HCT116 (cell line): ENCODE results near the gene LMOD1.

Experiments
- CTCF ChIP-seq, 3 experiments: fragments of 200-600 bp in 1 of 3; sonication (generic) in 1 of 3; IDR thresholded peaks in 2 of 3; conservative IDR thresholded peaks in 1 of 3; 2 replicates each; pipeline ENCODE4 v1.5.1; 2012 to 2017; ENCODE audit warnings: low read depth in 2 of 3, low read length in 2 of 3, antibody characterized with exemption in 1 of 3, borderline replicate concordance in 1 of 3, control low read depth in 1 of 3, mild to moderate bottlenecking in 1 of 3, mixed read lengths in 1 of 3, mixed run types in 1 of 3, moderate library complexity in 1 of 3; ENCODE audit not compliant: insufficient read depth in 1 of 3
- POLR2A ChIP-seq: IDR thresholded peaks from 2 replicates; pipeline ENCODE4 v1.7.0; 2011; ENCODE audit warnings: borderline replicate concordance; ENCODE audit not compliant: insufficient read depth, insufficient read length; ENCODE audit errors: extremely low read depth
- REST ChIP-seq: IDR thresholded peaks from 2 replicates; pipeline ENCODE4 v1.6.1; 2012; ENCODE audit warnings: low read depth

GRCh38 chr1:201949491-201949890 lies 3.1 kb upstream of the LMOD1 start:
- TF ChIP-seq REST (no peak), CTCF (IDR thresholded peaks at IDR 0.05 in 2 of 3, conservative IDR thresholded peaks at IDR 0.05 in 1 of 3; ENCODE audit: borderline replicate concordance in 1 of 3, insufficient read depth in 1 of 3, low read depth in 2 of 3, low read length in 2 of 3) (no peak), POLR2A (no peak)
